A172 (cell line): ENCODE results near the gene PDXDC1. TPM values are rescaled to one million over a fixed set of nuclear protein-coding genes. Genes with fewer than 3 reads are reported as not detected.
"Not testable (repeated sequence)": the region's sequence is repeated elsewhere in the genome, so short reads cannot be mapped to it uniquely, and the experiment has no call there.

ENCODE experiments used
- DNase-seq: peaks from one replicate; pipeline ENCODE4 v3.0.0-alpha.2; 2015; ENCODE audit warnings: low spot score
- total RNA-seq: library from RNA; depleted of rRNA; stranded (reverse); fragments of >200 nt; shearing (Covaris generic); gene quantifications from 2 replicates; pipeline ENCODE4 v1.2.3, GENCODE V29; 2014; rRNA removed

The PDXDC1 gene, protein sequence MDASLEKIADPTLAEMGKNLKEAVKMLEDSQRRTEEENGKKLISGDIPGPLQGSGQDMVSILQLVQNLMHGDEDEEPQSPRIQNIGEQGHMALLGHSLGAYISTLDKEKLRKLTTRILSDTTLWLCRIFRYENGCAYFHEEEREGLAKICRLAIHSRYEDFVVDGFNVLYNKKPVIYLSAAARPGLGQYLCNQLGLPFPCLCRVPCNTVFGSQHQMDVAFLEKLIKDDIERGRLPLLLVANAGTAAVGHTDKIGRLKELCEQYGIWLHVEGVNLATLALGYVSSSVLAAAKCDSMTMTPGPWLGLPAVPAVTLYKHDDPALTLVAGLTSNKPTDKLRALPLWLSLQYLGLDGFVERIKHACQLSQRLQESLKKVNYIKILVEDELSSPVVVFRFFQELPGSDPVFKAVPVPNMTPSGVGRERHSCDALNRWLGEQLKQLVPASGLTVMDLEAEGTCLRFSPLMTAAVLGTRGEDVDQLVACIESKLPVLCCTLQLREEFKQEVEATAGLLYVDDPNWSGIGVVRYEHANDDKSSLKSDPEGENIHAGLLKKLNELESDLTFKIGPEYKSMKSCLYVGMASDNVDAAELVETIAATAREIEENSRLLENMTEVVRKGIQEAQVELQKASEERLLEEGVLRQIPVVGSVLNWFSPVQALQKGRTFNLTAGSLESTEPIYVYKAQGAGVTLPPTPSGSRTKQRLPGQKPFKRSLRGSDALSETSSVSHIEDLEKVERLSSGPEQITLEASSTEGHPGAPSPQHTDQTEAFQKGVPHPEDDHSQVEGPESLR
- 80.5 and 89.8 TPM in 2 replicates for total RNA-seq

DNA sequence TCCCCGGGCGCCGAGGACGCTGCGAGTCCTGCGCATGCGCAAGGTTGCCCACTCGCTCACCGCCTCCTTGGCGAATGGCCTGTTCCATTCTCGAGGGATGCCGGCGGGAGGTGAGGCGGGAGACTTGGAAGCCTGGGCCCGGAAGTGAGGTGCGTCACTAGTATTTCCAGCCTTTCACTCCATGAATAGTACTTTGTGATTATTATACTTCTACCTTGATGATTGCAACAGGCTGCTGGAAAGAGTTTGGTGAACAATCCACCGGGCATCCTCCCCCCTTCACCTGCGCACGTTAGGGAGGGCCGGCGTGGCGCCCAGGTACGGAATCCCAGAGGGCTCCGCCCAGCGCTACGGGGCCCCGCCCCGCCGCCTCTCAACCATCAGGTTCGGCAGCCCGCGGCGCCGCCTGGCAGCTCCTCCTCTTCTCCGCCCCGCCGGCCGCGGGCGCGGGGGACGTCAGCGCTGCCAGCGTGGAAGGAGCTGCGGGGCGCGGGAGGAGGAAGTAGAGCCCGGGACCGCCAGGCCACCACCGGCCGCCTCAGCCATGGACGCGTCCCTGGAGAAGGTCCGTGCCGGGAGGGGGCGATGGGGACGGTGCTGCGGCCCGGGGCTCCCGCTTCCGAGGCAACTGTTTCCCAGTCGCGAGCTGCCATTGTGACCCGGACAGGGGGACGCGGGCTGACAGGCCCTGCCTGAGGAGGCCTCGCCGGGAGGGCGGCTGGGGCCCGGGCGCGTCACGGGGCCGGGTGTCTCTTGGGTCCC is at the start of gene PDXDC1:
Gene PDXDC1, plus strand, starts transcription at position 371 of the 762 bp plus-strand sequence. Its CDS starts 174 bp downstream, at position 545.
- peak; percentile 88 for DNase-seq

DNA sequence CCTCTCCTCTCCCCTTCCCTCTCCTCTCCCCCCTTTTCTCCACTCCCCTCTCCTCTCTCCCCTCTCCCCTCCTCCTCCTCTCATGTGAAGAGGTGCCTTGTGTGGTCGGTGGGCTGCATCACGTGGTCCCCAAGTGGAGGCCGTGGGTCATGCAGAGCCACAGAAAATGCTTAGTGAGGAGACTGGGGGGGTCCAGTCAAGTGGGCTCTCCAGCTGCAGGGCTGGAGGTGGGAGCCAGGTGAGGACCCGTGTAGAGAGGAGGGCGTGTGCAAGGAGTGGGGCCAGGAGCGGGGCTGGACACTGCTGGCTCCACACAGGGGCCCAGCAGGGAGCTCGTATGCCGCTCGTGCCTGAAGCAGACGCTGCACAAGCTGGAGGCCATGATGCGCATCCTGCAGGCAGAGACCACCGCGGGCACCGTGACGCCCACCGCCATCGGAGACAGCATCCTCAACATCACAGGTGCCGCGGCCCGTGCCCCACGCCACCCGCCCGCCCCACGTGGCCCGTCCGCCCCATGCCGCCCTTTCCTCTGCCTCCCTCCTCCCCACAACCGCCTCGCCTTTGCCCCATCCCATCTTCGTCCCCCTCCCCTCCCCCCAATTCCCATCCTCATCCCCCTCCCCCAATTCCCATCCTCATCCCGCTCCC is 46.6 kb upstream of the PDXDC1 start:
- not testable (repeated sequence) for DNase-seq

DNA sequence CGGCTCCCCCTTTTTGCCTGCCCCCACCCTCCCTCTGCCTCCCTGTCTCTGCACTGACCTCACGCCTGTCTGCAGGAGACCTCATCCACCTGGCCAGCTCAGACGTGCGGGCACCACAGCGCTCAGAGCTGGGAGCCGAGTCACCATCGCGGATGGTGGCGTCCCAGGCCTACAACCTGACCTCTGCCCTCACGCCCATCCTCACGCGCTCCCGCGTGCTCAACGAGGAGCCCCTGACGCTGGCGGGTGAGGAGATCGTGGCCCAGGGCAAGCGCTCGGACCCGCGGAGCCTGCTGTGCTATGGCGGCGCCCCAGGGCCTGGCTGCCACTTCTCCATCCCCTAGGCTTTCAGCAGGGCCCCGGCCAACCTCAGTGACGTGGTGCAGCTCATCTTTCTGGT is 45.6 kb upstream of the PDXDC1 start:
- not testable (repeated sequence) for DNase-seq

DNA sequence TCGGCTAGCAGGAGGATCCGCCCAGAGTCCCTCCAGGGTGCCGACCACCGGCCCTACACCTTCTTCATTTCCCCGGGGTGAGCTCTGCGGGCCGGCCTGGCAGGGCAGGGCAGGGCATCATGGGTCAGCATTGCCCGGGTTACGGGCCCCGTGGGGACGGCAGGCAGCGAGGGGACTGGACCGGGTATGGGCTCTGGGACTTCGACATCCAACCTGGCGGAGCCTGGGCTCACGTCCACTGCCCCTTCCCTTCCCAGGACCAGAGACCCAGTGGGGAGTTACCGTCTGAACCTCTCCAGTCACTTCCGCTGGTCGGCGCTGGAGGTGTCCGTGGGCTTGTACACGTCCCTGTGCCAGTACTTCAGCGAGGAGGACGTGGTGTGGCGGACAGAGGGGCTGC is 44.6 kb upstream of the PDXDC1 start:
- not testable (repeated sequence) for DNase-seq

DNA sequence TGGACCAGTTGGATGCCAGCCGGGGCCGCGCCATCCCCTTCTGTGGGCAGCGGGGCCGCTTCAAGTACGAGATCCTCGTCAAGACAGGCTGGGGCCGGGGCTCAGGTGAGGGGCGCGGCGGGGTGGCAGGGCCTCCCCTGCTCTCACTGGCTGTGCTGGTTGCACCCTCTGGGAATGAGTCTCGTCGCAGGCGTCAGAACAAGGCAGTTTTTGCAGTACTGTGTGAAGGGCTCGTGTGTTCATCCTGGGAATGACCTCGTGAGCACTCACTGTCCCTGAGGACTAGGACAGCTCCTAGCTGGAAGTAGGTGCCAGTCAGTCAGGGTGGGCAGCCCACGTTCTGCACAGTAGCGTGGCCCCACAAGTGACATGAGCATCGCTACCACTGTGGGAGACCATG is 43.9 kb upstream of the PDXDC1 start:
- not testable (repeated sequence) for DNase-seq

DNA sequence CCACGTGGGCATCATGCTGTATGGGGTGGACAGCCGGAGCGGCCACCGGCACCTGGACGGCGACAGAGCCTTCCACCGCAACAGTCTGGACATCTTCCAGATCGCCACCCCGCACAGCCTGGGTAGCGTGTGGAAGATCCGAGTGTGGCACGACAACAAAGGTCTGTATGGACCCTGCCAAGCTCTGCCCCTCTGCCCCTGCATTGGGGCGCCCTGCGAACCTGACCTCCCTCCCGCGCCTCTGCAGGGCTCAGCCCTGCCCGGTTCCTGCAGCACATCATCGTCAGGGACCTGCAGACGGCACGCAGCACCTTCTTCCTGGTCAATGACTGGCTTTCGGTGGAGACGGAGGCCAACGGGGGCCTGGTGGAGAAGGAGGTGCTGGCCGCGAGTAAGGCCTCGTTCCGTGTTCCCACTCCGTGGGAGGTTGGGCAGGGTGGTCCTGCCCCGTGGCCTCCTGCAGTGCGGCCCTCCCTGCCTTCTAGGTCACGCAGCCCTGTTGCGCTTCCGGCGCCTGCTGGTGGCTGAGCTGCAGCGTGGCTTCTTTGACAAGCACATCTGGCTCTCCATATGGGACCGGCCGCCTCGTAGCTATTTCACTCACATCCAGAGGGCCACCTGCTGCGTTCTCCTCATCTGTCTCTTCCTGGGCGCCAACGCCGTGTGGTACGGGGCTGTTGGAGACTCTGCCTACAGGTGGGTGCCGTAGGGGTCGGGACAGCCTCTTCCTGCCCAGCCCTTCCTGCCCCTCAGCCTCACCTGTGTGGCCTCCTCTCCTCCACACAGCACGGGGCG is 42.0 kb upstream of the PDXDC1 start:
- DNase-seq, result not testable (repeated sequence)

DNA sequence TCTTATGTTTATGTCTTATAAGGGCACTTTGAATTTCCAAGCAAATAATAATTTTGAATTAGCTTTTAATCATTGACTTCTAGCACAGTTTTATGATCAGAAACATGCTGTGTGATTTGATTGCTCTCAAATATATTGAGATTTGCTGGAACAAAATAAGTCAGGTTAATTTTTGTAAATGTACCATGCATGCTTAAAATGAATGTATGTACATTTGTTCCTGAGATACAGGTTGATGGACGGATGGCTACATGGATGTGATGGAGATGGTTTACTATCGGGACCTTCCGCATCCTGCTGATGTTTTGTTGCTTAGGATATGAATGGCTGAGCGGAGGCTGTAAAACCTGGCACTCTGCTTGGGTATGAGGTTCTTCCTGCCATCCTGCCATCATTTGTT is 37.7 kb upstream of the PDXDC1 start, which contains the start of gene NPIPA1:
Gene NPIPA1, plus strand, starts transcription at position 301 of the 400 bp plus-strand sequence. Its CDS starts 0 bp downstream, at position 301.
- not testable (repeated sequence) for DNase-seq

DNA sequence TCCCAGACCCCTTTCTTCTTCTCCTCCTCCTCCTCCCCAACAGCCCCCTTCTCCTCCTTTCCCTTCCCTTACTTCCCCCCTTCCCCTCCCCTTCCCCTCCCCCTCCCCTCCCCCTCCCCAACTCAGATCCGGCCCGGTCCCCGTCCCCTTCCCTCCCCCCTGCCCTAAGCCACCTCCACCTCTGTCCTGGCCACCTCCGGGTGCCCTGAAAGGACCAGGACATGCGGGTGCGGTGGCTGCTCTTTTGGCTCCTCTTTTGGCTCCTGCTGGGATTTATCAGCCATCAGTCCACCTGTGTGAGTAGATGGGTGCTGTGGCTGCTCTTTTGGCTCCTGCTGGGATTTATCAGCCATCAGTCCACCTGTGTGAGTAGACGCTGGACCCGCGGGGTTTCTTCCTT is 36.8 kb upstream of the PDXDC1 start:
- not testable (repeated sequence) for DNase-seq

DNA sequence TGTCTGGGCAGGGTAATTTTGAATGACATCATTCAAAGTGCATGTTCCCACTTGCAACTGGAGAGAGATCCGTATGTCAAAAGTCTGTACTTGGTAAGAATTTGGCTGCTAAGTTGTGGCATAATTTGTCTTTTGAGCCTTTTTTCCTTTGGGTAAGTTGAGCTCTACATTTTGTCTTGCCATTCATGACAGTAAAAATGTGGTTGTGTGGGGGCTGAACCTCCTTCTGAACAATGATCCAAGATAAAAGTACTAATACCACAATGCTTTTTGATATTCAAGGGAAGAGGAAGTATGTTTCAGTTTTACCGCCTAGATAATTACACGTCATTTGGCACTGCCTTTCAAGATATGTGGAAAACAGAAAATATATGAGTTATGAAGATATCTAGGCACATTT is 32.1 kb upstream of the PDXDC1 start:
- DNase-seq, result not testable (repeated sequence)

DNA sequence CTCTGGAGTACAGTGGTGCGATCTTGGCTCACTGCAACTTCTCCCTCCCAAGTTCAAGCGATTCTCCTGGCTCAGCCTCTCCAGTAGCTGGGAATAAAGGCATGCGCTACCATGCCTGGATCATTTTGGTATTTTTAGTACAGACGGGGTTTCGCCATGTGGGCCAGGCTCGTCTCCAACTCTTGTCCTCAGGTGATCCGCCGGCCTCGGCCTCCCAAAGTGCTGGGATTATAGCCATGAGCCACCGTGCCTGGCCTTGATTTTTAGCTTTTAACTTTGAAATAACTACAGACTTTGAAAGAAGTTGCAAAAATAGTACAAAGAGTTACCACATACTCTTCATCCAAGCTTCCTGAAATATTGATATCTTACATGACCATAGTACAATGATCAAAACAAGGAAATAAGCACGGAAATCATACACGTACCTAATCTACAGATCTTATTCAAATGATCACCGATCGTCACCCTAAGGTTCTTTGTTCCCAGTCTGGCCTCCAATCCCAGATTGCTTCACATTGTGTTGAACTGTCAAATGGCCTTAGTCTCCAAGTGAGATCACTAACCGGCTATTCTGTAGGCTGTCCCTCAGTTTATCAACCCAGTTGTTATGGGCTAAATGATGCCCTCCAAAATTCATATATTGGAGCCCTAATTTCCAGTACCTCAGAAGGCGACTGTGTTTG is 19.1 kb upstream of the PDXDC1 start:
- DNase-seq, result no peak

DNA sequence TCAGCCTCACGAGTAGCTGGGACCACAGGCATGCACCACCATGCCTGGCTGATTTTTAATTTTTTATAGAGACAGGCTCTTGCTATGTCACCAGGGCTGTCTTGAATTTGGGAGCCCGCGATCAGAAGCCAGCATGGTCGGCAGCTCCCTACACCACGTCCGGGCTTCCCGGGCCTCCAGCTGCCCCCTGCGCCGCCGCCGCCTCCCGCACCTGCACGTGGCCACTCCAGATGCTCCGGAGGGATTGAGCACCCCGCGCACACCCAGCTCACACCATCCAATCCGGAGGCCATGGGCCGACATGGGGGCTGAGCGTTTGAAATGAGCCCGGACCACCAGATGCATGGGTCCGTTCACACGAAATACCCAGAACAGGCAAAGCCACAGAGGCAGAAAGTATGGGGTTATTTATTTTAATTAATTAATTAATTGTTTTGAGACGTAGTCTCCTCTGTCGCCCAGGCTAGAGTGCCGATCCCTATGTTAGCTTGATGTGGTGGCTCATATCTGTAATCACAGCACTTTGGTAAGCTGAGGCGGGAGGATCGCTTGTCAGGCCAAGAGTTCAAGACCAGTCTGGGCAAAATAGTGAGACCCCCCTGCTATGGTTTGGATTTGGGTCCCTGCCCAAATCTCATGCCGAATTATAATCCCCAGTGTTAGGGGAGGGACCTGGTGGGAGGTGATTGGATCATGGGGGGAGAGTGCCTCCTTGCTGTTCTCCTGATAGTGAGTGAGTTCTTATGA is 17.1 kb upstream of the PDXDC1 start:
- no peak for DNase-seq

DNA sequence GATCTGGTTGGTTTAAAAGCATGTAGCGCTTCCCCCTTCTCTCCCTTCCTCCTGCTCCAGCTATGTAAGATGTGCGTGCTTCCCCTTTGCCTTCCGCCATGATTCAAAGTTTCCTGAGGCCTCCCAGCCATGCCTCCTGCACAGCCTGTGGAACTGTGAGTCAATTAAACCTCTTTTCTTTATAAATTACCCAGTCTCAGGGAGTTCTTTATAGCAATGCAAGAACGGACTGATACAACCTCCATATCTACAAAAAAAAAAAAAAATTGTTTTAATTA is 16.6 kb upstream of the PDXDC1 start:
- DNase-seq, result no peak

DNA sequence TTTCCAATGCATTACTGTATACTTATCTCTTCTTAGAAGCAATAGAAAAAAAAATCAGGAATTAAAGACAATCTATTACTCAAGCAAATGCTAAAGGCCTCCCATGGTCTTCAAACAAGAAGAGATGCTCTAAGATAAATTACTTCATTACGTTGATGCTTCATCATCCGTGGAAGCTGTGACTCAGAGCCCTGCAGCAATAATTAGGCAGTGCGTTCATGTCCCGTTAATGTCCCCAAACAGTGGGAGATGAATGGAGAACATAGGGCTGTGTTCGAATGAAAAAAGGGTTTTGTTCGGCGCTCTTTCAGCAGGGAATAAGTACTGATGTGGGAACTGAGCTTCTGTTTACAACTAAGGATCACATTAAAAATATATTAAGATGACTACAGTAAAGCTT is 15.9 kb upstream of the PDXDC1 start:
- DNase-seq, result peak; percentile 27

DNA sequence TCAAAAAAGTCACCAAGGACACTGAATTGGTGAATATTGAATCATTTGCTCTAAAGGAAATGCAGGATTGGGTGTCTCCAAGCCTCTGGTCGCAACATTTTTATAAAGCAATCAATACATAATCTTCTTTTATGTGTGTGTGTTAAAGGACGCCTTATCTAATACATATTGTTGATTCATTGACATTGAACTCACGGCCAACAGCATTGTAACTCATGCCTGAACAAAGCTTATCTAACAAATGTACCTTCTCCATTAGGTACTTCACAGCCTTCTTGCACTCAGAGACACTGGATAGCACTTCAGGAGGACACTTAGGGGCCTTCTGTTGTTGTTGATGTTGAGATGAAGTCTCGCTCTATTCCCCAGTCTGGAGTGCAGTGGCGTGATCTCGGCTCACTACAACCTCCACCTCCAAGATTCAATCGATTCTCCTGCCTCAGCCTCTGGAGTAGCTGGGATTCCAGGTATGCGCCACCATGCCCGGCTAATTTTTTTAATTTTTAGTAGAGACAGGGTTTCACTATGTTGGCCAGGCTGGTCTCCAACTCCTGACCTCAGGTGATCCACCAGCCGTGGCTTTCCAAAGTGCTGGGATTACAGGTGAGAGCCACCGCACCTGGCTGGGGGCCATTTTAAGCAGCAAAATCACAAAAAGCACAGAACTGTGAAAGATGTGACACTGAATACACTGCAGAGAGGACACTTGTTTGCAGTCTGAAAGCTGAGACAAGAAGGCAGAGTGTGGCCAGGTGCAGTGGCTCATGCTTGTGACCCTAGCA is 13.2 kb upstream of the PDXDC1 start:
- no peak for DNase-seq

DNA sequence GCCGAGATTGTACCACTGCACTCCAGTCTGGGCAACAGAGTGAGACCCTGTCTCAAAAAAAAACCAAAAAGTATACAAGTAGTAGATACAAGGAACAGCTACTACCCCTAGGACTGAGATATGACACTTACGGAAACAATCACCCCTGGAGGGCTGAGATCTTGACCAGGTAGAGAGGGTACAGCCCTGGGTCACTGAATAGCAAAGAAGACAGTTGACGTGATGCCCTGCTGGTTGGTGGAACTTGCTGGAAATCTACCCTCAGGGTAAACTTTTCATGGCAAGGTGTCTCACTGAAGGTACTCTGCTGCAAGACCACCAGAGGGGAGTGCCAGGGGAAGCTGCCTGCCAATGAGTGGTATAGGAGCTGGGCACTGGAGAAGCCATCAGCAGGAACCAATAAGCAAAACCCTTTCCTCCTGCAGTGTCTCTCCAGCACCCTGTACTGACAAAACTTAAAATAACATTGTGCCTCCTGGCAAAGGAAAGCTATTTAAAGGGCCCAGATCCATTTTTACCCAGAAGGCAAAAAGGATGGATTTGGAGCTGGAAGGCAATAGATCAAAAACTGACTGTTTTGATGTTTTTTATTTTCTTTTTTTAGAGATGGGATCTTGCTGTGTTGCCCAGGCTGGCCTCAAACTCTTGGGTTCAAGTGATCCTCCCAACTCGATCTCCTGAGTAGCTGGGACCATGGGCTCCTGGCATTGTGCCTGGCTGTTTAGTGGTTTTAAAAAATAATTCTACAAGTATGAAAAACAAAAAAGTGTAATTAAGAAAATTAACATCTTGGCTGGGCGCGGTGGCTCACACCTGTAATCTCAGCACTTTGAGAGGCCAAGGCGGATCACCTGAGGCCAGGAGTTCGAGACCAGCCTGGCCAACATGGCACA is 11.3 kb upstream of the PDXDC1 start:
- DNase-seq, result no peak

DNA sequence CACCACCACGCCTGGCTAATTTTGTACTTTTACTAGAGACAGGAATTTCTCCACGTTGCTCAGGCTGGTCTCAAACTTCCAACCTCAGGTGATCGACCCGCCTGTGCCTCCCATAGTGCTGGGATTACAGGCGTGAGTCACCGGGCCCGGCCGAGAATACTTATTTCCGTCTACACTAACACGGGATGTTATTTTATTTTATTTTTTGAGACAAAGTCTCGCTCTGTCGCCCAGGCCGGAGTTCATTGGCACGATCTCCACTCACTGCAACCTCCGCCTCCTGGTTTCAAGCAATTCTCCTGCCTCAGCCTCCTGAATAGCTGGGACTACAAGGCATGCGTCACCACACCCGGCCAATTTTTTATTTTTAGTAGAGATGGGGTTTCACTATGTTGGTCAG is 9.5 kb upstream of the PDXDC1 start:
- DNase-seq, result no peak

DNA sequence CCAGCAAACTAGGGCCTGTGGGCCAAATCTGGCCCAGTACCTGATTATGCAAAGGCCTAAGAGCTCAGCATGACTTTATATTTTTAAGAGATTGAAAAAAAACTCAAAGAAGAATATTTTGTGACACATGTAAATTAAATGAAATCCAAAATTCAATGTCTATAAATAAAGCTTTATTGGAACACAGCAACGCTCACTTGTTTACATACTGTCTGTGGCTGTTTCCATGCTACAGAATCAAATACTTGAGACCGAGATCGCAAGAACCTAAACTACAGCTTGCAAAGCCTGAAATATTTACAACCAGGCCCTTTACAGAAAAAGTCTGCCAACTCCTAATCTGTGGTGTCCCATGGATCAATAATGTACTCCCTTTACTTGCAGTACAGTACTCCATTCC is 5.0 kb upstream of the PDXDC1 start:
- DNase-seq, result not testable (repeated sequence)
